Stimulated activated CD4-positive, alpha-beta T cell treated with anti-CD3 and anti-CD28 coated beads, Interleukin-2, amount 100 ng/mL, for 48 hours (primary cell): ENCODE results near the gene CERS1.
A peak's percentile ranks its signal among the peaks of the same experiment; 100 is the strongest.

ENCODE experiments used
- DNase-seq, 2 donors: peaks; one replicate each; pipeline ENCODE4 v3.0.0-alpha.2; 2020

CERS1 gene

DNA sequence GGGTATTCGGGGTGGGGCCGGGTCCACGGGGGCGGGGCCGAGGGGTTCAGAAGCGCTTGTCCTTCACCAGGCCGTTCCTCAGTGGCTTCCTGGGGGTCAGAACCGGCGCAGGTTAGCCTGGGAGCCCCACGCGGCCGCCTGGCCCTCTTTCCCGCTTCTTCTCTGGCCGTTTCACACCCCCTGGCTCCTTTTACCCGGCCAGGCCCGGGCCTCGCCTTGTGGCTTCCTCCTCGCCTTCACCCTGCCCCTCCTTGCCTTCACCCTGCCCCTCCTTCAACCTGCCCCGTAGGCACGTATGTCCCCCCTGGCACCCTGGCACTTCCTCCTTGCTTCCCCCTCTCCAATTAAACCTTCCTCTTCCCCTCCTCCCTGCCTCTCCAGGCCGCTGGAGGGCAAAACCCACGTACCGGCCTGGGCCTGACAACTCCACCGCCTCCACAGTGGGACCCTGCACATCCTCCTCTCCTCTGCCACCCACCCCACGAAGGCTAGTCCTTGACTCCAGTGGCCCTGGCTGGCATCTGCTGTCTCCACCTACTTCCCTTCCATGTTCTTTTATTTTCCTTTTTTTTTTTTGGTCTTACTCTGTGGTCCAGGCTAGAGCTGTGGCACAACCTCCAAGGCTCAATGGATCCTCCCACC lies 25.3 kb downstream of the CERS1 start:
- no peak for DNase-seq

DNA sequence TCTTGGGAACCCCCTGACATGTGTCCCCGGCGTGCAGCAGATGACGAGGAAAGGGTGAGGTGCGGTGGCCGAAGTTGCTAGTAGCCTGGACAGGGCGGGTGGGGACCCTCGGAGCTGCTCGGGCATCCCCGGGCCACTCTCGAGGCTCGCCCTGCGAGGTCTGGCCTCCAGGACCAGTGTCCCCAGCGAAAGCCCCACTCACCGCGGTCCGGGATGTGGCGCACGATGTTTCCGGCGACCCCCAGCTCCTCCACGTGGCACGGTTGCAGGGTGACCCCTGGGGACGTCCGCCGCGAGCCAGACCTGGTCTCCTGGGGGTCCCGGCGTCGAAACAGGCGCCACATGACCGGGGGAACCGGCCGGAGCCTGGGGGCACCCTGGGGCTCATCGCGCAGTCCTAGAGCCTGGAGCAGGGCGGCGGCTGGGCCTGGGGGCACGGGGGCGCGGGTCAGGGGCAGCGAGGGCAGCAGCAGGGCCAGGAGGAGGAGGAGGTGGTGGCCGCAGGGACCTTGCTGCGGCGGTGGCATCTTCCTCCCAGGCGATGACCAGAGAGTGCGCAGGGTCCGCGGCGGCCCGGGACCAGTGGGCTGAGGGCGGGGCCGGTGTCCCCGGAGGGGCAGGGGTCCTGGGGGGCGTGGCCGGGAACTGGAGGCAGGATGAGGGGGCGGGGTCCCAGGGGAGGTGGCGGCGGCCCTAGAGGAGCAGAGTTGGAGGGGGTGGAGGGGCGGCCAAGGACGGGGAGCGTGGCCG lies 26.0 kb downstream of the CERS1 start:
- no peak for DNase-seq

- DNase-seq = no peak
These were observed 26.8 kb downstream of the CERS1 start for GRCh38 chr19:18869023-18869618.

GRCh38 chr19:18868380-18869022 lies 27.5 kb downstream of the CERS1 start:
- DNase-seq = no peak

- no peak for DNase-seq
These were observed 28.2 kb downstream of the CERS1 start for GRCh38 chr19:18867751-18868150.

GRCh38 chr19:18867199-18867598 lies 28.8 kb downstream of the CERS1 start:
- no peak for DNase-seq

GRCh38 chr19:18866800-18867123 lies 29.2 kb downstream of the CERS1 start:
- no peak for DNase-seq

DNA sequence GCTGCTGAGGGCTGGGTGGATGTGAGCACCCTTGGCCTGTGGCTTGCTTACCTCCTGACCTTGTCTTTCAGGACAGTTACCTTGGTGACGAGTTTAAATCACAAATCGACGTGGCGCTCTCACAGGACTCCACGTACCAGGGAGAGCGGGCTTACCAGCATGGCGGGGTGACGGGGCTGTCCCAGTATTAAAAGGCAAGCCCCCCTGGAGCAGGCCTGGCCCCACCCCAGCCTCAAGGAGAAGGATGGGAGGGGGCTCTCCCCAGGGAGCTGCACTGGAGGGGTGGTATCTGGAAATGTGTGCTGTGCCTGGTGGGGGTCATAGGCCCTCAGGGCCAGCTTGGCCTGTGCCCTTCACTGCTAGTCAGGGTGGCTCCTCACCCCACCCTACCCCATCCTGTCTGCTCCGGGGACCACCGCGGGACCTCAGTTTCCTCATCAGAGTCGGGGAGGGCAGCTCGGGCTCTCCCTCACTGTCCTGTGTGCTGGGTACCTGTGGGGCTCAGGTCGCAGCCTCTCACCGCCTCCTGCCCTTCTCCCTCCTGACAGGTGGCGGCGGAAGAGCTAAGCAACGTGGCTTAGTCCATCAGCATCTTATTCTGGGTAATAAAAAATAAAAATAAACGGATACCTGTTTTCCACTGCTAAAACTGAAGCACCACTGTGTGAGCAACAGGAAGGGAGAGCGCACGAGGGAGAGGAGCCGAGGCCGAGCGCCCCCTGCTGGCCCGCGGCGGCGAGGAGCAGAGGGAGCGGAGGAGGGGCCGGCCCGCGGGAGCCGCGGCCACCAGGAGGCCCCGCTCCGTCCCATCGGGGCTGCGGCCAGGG lies 29.8 kb downstream of the CERS1 start:
- peak; percentile 66 to 69 for DNase-seq

- DNase-seq = no peak
These were observed 30.6 kb downstream of the CERS1 start for GRCh38 chr19:18865106-18865972.

DNA sequence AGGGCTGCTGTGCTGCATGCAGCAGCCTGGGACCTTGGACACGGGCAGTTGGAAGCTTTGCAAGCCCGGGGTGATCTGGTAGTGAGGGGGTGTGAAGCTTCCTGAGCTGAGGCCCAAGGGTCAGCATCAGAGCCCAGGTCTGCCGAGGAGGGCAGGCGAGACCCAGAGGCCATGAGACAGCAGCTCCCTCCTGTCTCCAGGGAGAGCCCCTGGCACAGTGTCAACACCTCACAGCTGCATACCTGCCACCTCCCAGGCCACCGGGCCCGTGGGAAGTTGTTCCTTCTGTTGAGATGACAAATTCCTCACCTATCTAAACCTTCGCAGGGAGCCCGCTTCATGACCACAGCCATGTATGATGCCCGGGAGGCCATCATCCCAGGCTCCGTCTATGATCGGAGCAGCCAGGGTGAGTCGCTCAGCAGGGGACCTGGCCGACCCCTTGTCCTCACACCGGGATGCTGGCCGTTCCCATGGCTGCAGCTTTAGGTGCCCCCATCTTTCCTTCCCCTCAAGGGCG lies 32.1 kb downstream of the CERS1 start:
- no peak for DNase-seq

- no peak for DNase-seq
These were observed 32.7 kb downstream of the CERS1 start for GRCh38 chr19:18862976-18863842.

DNA sequence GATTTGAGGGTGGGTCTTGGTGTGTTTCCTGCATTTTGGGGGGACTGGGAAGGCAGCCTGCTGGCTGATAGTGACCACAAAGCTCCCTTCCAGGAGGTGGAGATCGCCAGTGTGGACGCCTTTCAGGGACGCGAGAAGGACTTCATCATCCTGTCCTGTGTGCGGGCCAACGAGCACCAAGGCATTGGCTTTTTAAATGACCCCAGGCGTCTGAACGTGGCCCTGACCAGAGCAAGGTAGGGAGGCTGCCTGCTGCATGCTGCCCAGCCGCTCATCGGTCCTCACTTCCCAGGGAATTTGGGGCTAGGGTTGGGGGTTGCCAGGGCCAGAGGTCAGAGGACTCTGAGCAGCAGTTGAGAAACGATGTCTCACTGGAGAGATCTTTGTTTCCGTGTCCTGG lies 34.0 kb downstream of the CERS1 start:
- no peak for DNase-seq

DNA sequence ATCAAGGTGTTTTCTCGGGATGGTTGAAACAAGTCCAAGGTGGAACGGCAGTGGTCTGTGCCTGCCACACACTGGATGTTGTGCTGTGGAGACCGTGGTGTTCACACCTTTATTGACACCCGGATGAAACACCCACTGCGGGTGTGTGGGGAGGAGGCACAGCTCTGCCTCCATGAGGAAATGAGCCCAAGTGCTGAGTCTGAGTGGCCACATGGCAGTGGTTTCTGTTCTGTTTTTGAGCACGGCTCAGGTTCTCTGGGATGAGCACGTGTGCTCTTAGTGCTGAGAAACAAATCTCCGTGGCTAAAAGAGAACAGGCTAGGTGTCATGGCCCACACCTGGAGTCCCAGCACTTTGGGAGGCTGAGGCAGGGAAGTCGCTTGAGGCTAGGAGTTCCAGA lies 34.7 kb downstream of the CERS1 start:
- no peak for DNase-seq

GRCh38 chr19:18860725-18861124 lies 35.2 kb downstream of the CERS1 start:
- DNase-seq = no peak

- DNase-seq = no peak
These were observed 35.7 kb downstream of the CERS1 start for GRCh38 chr19:18860302-18860700.

DNA sequence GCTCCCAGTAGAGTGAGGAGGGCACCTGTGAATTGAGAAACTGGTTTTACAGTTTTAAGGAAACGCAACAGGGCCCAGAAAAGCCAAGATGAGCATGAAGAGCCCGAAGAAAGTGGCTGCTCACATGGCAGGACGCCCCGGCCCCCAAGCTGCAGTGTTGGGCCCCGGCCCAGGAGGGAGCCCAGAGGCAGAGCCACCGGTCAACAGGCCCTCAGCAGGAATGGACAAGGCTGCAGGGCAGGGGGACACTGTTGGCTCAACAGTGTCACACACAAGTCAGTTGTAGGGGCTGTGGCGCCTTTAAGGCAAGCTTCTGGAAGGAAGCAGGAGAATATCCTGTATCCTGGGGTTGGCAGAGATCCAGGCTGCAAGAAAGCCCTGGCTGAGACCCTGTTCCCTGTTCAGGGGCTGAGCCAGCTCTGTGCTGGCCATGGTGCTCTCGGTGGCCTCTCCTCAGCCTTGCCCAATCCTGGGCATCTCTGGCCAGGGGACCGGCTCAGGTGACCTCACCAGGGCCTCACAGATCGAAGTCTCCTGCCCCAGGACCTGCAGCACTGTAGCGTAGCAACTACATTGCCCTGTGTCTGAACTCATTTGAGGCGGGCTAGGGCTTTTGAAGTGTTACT lies 36.2 kb downstream of the CERS1 start:
- no peak for DNase-seq

DNA sequence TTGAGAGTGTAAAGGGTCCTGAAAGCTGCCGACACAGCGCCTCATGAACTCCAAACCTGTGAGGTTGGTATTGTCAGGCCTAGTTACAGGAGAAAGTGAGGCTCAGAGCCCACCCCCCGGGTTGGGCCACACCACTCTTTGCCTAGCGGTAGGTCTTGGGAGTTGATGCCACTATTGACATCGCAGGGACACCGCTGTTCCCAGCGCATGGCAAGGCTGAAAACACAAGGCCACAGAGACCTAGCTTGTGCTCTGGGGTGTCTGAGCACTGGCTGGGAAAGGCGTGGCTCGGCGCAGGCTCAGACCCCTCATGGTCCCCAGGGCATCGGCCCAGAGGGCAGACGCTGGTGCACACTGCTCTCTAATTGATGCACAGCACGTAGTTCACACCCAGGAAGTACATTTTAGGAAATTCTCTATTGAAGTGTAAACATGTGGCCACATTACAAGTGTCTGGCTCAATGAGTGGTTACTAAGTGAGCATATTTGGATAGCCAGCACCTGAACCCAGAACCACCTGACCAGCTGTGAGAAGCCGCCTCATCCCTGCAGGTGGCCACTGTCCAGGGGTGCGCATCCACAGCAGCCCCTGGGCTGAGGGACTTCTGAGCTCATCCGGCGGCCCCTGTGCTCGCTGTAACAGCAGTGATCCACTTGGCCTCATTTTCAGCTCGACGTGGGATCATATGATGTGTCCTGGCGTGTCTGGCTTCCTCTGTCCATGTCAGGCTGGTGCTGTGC lies 36.9 kb downstream of the CERS1 start:
- no peak for DNase-seq

GRCh38 chr19:18857223-18857622 lies 38.7 kb downstream of the CERS1 start:
- DNase-seq = no peak

GRCh38 chr19:18856385-18857126 lies 39.4 kb downstream of the CERS1 start:
- no peak for DNase-seq
